Measurements from ENCODE around the gene PRIM1.
"Not testable (repeated sequence)": the region's sequence is repeated elsewhere in the genome, so short reads cannot be mapped to it uniquely, and the experiment has no call there.

PRIM1 gene

DNA sequence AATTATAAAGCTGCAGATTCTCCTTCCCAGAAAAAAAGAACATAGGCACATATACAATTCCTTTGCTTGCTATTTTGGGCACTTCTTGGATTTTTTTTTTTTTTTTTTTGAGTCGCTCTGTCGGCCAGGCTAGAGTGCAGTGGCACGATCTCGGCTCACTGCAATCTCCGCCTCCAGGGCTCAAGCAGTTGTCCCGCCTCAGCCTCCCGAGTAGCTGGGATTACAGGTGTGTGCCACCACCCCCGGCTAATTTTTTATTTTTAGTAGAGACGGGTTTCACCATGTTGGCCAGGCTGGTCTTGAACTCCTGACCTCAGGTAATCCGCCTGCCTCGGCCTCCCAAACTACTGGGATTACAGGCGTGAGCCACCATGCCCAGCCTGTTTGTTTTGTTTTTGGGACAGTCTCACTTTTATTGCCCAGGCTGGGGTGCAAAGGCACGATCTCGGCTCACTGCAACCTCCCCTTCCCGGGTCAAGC lies 25.9 kb downstream of the PRIM1 start:
- H3K27me3 Mint-ChIP-seq, ATAC-seq, H3K9me3 Mint-ChIP-seq: not testable (repeated sequence)
- Mint-ChIP-seq H3K4me1 (peaks cover 40% of the 10 kb centered on the region), H3K27ac (peak overlapping the region; percentile 97), H3K36me3 (peaks cover 23% of the 10 kb centered on the region), H3K4me3 (peak overlapping the region; percentile 96)

- no peaks in the 10 kb centered on the region for H3K9me3 Mint-ChIP-seq
- H3K27ac Mint-ChIP-seq: peak overlapping the region; percentile 97
- H3K36me3 Mint-ChIP-seq: peaks cover 24% of the 10 kb centered on the region
- H3K27me3 Mint-ChIP-seq: no peaks in the 10 kb centered on the region
- H3K4me1 Mint-ChIP-seq: peaks cover 45% of the 10 kb centered on the region
- ATAC-seq: no peak
- peak overlapping the region; percentile 96 for H3K4me3 Mint-ChIP-seq
These were observed 26.4 kb downstream of the PRIM1 start for GRCh38 chr12:56725723-56726102.

DNA sequence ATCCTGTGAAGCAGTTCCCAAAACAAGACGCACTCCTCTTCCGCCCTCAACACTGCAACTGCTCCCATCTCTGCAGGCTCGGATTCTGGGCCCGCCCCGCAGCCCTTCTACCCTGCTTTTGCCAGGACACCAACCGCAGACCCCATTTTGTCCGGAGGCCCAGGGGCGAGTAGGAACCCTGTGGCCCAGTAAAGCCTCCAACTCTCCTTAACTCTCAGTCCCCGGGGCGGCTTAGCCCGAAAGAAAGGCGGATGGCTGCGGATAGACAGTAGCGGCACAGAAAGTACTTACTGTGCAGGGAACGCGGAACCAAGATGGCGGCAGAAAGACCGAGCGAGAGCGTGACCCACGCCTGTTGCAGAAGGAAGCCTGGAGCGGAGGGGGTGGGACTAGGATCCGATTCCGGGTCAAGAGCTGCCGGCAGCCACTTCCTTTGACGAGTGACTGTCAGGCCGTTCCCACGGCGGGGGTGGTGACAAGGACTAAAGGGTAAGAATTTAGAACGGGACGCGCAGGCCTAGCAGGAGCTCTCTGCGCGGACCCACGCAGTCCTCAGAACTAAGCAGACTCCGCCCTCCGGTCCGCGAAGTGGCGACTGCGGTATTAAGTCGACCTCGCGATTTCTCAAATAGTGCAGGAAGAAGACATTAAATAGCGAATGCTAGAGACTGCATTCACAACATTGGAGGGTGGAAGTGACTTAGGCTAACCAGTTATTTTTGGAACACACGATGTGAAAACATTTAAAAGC lies 27.0 kb downstream of the PRIM1 start, which contains the start of gene NACA:
TSS of gene NACA (minus strand) at position 328 of the 751 bp plus-strand sequence. CDS start 778 bp downstream, outside the sequence.
- H3K27me3 Mint-ChIP-seq: no peaks in the 10 kb centered on the region
- peak within 1 kb of the TSS; percentile 96 for H3K4me3 Mint-ChIP-seq
- peaks cover 51% of the 10 kb centered on the region for H3K4me1 Mint-ChIP-seq
- H3K9me3 Mint-ChIP-seq: no peaks in the 10 kb centered on the region
- ATAC-seq: peak; percentile 99
- H3K27ac Mint-ChIP-seq: peak within 1 kb of the TSS; percentile 97
- H3K36me3 Mint-ChIP-seq: peaks cover 29% of the 10 kb centered on the region

- ATAC-seq: no peak
- Mint-ChIP-seq H3K9me3 (no peaks in the 10 kb centered on the region), H3K27ac (peak overlapping the region; percentile 97), H3K4me3 (peak overlapping the region; percentile 96), H3K36me3 (peaks cover 35% of the 10 kb centered on the region), H3K27me3 (no peaks in the 10 kb centered on the region), H3K4me1 (peaks cover 56% of the 10 kb centered on the region)
These were observed 27.5 kb downstream of the PRIM1 start for GRCh38 chr12:56724701-56724971.

DNA sequence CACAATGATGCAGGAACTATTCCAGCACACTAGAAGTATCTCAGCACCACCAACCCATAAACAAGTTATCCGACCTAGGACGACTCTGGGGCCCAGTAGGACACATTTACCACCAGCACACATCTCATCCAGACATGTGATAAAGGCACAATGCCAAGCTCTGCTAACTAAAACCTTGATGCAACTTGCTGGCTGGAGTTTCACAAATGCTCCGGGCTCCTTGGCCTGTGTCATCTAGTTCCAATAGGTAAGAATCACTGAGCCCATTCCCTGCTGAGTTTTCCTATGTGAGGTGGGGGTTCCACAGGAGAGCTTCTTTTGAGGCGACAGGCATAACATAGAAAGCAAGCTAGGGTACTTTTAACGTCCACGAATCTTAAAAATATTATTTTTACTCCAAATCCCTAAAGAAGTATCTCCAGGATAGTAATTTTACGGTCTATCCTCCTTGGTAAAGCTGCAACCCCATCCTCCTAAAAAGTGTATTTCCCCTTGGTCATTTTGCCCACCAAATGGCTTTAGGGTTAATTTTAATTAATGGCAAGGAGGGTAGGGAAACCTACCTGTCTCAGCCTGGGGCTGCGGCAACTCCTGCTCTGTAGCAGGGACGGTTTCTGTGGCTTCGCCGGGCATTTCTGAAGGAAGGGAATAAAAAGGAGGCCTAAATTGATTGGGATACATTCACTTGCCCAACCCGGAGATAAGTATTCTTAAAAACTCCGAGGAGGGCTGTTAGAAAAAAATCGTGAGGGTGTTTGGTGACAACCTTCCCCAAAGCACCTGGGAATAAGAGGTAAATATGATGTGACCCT lies 28.0 kb downstream of the PRIM1 start:
- Mint-ChIP-seq H3K9me3 (no peaks in the 10 kb centered on the region), H3K4me3 (peak overlapping the region; percentile 96), H3K36me3 (peaks cover 40% of the 10 kb centered on the region), H3K27ac (peak overlapping the region; percentile 97), H3K4me1 (peaks cover 61% of the 10 kb centered on the region), H3K27me3 (no peaks in the 10 kb centered on the region)
- no peak for ATAC-seq

GRCh38 chr12:56723352-56723751 lies 28.8 kb downstream of the PRIM1 start:
- H3K9me3 Mint-ChIP-seq: no peaks in the 10 kb centered on the region
- H3K27me3 Mint-ChIP-seq: no peaks in the 10 kb centered on the region
- H3K4me3 Mint-ChIP-seq: peak overlapping the region; percentile 96
- peaks cover 47% of the 10 kb centered on the region for H3K36me3 Mint-ChIP-seq
- no peak for ATAC-seq
- H3K4me1 Mint-ChIP-seq: peaks cover 69% of the 10 kb centered on the region
- H3K27ac Mint-ChIP-seq: peak overlapping the region; percentile 97

DNA sequence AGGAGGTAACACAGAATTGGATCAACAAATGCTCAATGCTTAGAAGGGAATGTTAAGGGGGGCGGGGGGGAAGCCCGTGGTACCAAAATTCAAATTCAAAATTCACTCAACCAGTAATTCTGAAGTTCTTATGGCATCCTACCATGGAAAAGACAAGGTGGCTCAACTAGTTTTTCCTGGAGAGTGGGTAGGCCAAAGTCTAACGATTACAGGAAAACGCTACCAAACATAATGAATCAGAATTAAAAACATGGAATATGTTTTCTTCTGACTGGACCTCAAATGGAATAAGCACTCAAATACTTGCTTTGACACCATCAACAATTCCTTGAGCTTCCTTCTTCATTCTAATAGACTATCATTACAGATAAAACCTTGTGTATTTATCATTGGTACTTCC lies 29.3 kb downstream of the PRIM1 start:
- Mint-ChIP-seq H3K36me3 (peaks cover 47% of the 10 kb centered on the region), H3K27ac (peak overlapping the region; percentile 97), H3K4me3 (peak overlapping the region; percentile 96), H3K4me1 (peaks cover 69% of the 10 kb centered on the region), H3K27me3 (no peaks in the 10 kb centered on the region), H3K9me3 (no peaks in the 10 kb centered on the region)
- no peak for ATAC-seq

DNA sequence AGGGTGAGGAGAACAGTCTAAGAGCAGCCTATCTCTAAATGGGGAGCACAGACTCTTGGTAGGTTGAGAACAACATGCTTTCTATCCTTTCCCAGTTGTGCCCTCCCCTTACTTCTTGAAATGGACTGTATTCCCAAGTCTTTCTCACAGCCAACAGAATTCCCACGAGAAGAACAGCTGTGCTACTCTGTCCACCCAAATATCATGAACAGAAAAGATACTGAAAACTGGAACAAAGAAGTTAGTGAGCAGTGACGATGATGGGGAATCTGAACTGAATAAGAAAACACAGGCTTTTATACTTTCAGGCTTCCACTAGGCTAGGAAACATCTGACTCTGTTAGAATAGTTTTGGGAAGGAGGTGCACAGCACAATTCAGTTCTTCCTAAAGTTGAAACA lies 30.4 kb downstream of the PRIM1 start:
- Mint-ChIP-seq H3K4me1 (peaks cover 77% of the 10 kb centered on the region), H3K27me3 (no peaks in the 10 kb centered on the region), H3K4me3 (peak overlapping the region; percentile 12), H3K9me3 (no peaks in the 10 kb centered on the region), H3K27ac (peak overlapping the region; percentile 68), H3K36me3 (peaks cover 54% of the 10 kb centered on the region)
- ATAC-seq: no peak

DNA sequence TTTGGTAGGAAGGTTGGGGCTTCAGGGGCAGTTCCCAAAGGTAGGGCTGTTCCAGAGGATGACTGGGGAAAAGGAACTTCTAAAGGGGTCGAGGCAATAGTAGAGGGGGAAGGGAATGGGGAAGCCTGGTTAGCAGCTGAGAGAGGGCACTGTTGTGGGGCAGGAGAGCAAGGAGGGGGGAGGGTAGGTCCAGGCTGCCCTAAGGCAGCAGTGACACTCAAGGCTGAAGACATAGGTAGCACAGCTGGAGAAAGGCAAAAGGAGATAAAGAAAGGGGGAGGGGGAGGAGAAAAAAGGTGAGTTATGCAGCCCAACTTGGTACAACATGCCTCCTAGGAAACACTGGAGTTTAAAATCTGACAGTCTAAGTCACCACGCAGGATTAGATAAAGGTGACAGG lies 30.9 kb downstream of the PRIM1 start:
- peaks cover 82% of the 10 kb centered on the region for H3K4me1 Mint-ChIP-seq
- H3K4me3 Mint-ChIP-seq: peak overlapping the region; percentile 46
- no peaks in the 10 kb centered on the region for H3K27me3 Mint-ChIP-seq
- no peak for ATAC-seq
- H3K27ac Mint-ChIP-seq: peak overlapping the region; percentile 68
- peaks cover 59% of the 10 kb centered on the region for H3K36me3 Mint-ChIP-seq
- H3K9me3 Mint-ChIP-seq: no peaks in the 10 kb centered on the region

GRCh38 chr12:56720731-56721151 lies 31.4 kb downstream of the PRIM1 start:
- Mint-ChIP-seq H3K36me3 (peaks cover 64% of the 10 kb centered on the region), H3K27ac (peak overlapping the region; percentile 68), H3K27me3 (no peaks in the 10 kb centered on the region), H3K9me3 (no peaks in the 10 kb centered on the region), H3K4me3 (peak overlapping the region; percentile 46), H3K4me1 (peaks cover 82% of the 10 kb centered on the region)
- no peak for ATAC-seq

DNA sequence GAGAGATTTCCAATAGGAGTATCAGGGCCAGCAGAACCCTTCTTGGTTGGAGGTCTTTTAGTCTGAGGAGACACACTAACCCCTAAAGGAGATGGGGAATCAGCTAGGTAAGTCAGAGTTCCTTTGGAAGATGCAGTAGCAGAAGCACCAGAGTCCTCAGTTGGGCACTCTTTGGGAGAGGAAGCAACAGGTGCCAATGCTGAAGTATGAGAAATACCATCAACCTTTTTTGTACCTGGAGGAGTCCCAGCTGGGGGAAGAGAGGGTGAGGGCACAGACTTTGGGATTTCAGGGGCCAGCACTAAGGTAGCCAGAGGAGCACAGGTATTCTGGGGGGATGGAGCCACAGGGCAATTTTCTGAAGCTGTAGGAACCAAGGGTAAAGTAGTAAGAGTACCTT lies 33.1 kb downstream of the PRIM1 start:
- no peaks in the 10 kb centered on the region for H3K9me3 Mint-ChIP-seq
- peak overlapping the region; percentile 68 for H3K27ac Mint-ChIP-seq
- H3K4me3 Mint-ChIP-seq: peak overlapping the region; percentile 5
- H3K4me1 Mint-ChIP-seq: peaks cover 79% of the 10 kb centered on the region
- peaks cover 68% of the 10 kb centered on the region for H3K36me3 Mint-ChIP-seq
- no peak for ATAC-seq
- H3K27me3 Mint-ChIP-seq: no peaks in the 10 kb centered on the region

DNA sequence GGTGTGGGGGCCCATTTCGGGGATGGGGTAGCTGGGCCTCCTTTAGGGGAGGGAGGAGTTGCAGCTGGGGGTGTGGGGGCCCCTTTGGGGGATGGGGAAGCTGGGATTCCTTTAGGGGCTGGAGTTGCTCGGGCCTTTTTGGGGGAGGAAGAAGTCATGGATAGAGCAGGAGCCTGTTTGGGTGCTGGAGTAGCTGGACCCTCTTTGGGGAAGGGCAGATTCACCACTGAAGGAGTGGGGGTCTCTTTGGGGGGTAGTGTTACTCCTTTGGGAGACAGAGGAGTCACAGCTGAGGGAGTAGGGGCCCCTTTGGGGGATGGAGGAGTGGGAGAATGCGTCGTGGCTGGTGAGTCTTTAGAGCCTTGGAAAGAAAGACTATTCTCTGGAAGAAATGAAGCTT lies 33.5 kb downstream of the PRIM1 start:
- H3K36me3 Mint-ChIP-seq: peaks cover 71% of the 10 kb centered on the region
- no peaks in the 10 kb centered on the region for H3K9me3 Mint-ChIP-seq
- no peak for ATAC-seq
- peak overlapping the region; percentile 68 for H3K27ac Mint-ChIP-seq
- H3K27me3 Mint-ChIP-seq: no peaks in the 10 kb centered on the region
- H3K4me1 Mint-ChIP-seq: peaks cover 75% of the 10 kb centered on the region
- H3K4me3 Mint-ChIP-seq: peak overlapping the region; percentile 38

DNA sequence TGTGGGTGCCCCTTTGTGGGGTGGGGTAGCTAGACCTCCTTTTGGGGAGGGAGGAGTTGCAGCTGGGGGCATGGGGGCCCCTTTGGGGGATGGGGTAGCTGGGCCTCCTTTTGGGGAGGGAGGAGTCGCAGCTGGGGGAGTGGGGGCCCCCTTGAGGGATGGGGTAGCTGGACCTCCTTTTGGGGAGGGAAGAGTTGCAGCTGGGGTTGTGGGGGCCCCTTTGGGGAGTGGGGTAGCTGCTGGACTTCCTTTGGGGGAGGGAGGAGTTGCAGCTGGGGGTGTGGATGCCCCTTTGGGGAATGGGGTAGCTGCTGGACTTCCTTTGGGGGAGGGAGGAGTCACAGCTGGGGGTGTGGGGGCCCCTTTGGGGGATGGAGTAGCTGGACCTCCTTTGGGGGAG lies 34.0 kb downstream of the PRIM1 start:
- peaks cover 75% of the 10 kb centered on the region for H3K36me3 Mint-ChIP-seq
- H3K27ac Mint-ChIP-seq: peak overlapping the region; percentile 68
- no peaks in the 10 kb centered on the region for H3K9me3 Mint-ChIP-seq
- no peak overlapping the region for H3K4me3 Mint-ChIP-seq
- ATAC-seq: no peak
- no peaks in the 10 kb centered on the region for H3K27me3 Mint-ChIP-seq
- H3K4me1 Mint-ChIP-seq: peaks cover 70% of the 10 kb centered on the region

DNA sequence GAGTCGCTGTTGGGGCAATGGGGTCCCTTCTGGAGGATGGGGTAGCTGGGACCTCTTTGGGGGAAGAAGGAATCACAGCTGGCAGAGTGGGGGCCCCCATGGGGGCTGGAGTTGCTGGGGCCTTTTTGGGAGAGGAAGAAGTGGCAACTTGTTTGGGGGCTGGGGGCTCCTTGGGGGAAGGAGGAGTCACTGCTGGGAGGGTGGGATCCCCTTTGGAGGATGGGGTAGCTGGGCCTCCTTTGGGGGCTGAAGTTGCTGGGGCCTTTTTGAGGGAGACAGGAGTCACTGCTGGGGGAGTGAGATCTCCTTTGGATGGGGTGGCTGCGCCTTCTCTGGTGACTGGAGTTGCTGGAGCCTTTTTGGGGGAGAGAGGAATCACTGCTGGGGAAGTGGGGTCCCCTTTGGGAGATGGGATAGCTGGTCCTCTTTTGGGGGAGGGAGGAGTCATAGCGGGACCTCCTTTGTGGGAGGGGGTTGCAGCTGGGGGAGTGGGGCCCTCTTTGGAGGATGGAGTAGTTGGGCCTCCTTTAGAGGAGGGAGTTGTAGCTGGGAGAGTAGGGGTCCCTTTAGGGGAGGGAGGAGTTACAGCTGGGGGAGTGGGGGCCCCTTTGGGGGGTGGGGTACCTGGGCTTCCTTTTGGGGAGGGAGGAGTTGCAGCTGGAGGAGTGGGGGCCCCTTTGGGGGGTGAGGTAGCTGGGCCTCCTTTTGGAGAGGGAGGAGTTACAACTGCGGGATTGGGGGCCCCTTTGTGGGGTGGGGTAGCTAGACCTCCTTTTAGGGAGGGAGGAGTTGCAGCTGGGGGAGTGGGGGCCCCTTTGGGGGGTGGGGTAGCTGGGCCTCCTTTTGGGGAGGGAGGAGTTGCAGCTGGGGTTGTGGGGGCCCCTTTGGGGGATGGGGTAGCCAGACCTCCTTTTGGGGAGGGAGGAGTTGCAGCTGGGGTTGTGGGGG lies 34.9 kb downstream of the PRIM1 start:
- peak overlapping the region; percentile 1 for H3K4me3 Mint-ChIP-seq
- no peaks in the 10 kb centered on the region for H3K9me3 Mint-ChIP-seq
- peaks cover 60% of the 10 kb centered on the region for H3K4me1 Mint-ChIP-seq
- peaks cover 78% of the 10 kb centered on the region for H3K36me3 Mint-ChIP-seq
- H3K27ac Mint-ChIP-seq: peak overlapping the region; percentile 68
- ATAC-seq: no peak
- H3K27me3 Mint-ChIP-seq: no peaks in the 10 kb centered on the region

- Mint-ChIP-seq H3K9me3 (no peaks in the 10 kb centered on the region), H3K27ac (peak overlapping the region; percentile 68), H3K4me3 (peak overlapping the region; percentile 1), H3K27me3 (no peaks in the 10 kb centered on the region), H3K36me3 (peaks cover 76% of the 10 kb centered on the region), H3K4me1 (peaks cover 53% of the 10 kb centered on the region)
- ATAC-seq: no peak
These were observed 35.7 kb downstream of the PRIM1 start for GRCh38 chr12:56716458-56716857.
